Central memory CD8-positive, alpha-beta T cell (primary cell): ENCODE measurements around the gene CDH26.

Source experiments
- ATAC-seq: fragments of 150-1000 bp; cut with Tn5 transposase; replicated peaks from 2 replicates; pipeline ENCODE4 v1.10.0; 2022; ENCODE audit warnings: mild to moderate bottlenecking, moderate FRiP score, moderate number of reproducible peaks; ENCODE audit not compliant: poor library complexity, severe bottlenecking; ENCODE audit errors: extremely low read depth
- DNase-seq, 2 donors: peaks; one replicate each; pipeline ENCODE4 v3.0.0; 2021; ENCODE audit warnings: low spot score in 2 of 2
- H3K27ac Mint-ChIP-seq: one replicate; pipeline ENCODE4 v1.8.0; 2022; ENCODE audit warnings: low read depth, mild to moderate bottlenecking, moderate library complexity, mixed read lengths
- H3K27me3 Mint-ChIP-seq: one replicate; pipeline ENCODE4 v1.8.0; 2022; ENCODE audit warnings: mixed read lengths
- H3K36me3 Mint-ChIP-seq: one replicate; pipeline ENCODE4 v1.8.0; 2022; ENCODE audit warnings: mild to moderate bottlenecking, moderate library complexity, mixed read lengths; ENCODE audit not compliant: insufficient read depth
- H3K4me1 Mint-ChIP-seq: one replicate; pipeline ENCODE4 v1.8.0; 2022; ENCODE audit warnings: mixed read lengths
- H3K4me3 Mint-ChIP-seq: one replicate; pipeline ENCODE4 v1.8.0; 2022; ENCODE audit warnings: mild to moderate bottlenecking, moderate library complexity, mixed read lengths
- H3K9me3 Mint-ChIP-seq: one replicate; pipeline ENCODE4 v1.8.0; 2022; ENCODE audit warnings: mixed read lengths

Gene CDH26

DNA sequence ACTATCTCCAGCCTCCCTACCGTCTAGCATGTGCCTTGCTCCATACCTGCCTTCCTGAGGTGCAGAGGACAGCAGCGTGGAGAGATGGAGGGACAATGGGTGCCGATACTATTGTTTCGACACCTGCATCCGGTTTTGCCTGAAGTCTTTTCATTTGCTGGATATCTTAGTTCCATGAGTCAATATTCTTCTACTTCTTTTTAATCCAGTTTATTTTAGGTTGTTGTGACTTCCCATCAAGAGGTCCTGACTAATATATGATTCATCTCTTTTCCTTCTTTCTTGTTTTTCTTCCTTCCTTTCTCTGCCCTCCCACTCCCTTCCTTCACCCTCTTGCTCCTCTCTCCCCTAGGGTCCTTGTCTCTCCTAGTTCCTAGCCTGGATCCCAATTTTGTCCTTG, 91.4 kb downstream of the CDH26 start:
- H3K27ac Mint-ChIP-seq, result no peak overlapping the region
- DNase-seq (no peak), ATAC-seq (no peak)
- peaks cover 1% of the 10 kb centered on the region for H3K36me3 Mint-ChIP-seq
- no peaks in the 10 kb centered on the region for H3K9me3 Mint-ChIP-seq
- H3K4me3 Mint-ChIP-seq, result no peak overlapping the region
- no peaks in the 10 kb centered on the region for H3K27me3 Mint-ChIP-seq
- H3K4me1 Mint-ChIP-seq, result peaks cover 12% of the 10 kb centered on the region

DNA sequence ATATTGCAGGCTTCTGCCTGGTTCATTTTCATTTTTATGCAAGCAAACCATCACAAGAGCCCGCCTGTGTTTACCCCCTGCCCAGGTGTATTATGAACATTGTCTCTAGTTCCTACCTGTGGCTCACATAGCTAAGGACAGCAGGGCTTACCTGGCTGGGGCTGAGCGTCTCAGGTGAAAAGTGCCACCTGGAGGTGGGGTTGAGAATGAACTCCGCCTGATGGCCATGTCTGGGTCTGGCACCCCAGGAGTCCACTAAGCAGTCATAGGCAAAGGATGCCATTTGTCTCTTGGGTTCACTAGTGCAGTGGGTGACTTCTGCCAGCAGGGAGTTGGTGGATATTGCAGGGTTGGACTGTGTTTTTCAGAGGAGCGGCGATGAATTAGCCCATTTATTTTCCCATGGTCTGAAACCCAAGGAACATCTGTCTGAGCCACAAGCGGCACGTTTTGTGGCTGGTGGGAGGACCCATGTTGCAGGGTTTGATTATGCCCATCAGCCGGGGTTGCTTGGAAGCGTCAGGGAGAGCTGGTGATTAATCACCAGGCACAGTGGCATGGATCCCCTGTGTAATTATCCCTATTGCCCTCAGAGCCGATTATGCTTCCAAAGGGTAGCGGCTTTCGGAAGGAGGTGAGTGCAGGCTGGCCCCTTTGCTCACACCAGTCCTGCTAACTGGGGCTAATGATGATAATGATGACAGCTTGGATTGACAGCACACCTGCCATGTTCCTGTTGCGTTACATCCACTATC, 92.1 kb downstream of the CDH26 start:
- Mint-ChIP-seq H3K4me1 (peaks cover 20% of the 10 kb centered on the region), H3K36me3 (peaks cover 1% of the 10 kb centered on the region), H3K4me3 (no peak overlapping the region), H3K27me3 (no peaks in the 10 kb centered on the region), H3K9me3 (no peaks in the 10 kb centered on the region), H3K27ac (no peak overlapping the region)
- ATAC-seq, result no peak
- DNase-seq, result no peak

DNA sequence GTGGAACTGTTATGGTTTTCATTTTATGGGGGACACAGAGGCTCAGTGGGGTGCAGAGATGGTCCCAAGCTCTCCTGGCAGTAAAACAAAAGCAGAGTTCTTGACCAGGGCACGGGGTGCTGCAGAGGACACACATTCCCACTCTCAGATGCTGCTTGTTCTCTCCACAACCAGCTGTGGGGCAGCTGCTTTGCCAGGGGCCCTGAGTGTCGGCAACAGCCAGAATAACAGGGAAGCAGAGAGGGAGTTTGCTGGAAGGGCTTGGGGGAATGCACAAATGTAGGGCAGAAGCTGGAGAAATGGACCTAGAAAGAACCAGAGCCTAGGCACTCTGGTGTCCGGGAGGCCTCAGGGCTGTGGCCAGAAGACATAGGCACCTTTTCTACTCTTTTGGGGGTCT, 93.7 kb downstream of the CDH26 start:
- H3K4me3 Mint-ChIP-seq, result no peak overlapping the region
- DNase-seq (no peak), ATAC-seq (no peak)
- H3K4me1 Mint-ChIP-seq, result peaks cover 35% of the 10 kb centered on the region
- H3K9me3 Mint-ChIP-seq, result no peaks in the 10 kb centered on the region
- no peaks in the 10 kb centered on the region for H3K27me3 Mint-ChIP-seq
- peaks cover 1% of the 10 kb centered on the region for H3K36me3 Mint-ChIP-seq
- H3K27ac Mint-ChIP-seq, result no peak overlapping the region

DNA sequence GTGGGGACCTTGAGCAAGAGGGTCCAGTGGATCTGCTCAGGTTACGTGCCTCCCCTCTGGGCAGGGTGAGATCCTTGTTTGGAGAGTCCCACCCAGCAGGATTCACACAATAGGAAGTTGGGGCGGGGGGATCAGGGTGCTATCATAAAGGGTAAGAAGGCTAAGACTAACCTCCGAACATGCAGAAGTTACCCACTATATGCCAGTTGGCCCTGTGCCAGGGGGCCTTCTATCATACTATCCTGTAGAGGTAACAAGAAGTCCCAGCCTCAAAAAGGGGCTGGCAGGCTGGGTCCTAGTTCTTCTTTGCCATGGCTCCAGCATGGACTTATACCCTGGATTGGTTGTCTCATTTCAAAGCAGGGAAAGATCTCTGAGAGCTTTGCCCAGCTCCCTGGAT, 94.1 kb downstream of the CDH26 start:
- no peak overlapping the region for H3K27ac Mint-ChIP-seq
- H3K4me1 Mint-ChIP-seq, result peaks cover 40% of the 10 kb centered on the region
- DNase-seq (no peak), ATAC-seq (no peak)
- peaks cover 1% of the 10 kb centered on the region for H3K36me3 Mint-ChIP-seq
- no peak overlapping the region for H3K4me3 Mint-ChIP-seq
- no peaks in the 10 kb centered on the region for H3K9me3 Mint-ChIP-seq
- H3K27me3 Mint-ChIP-seq, result no peaks in the 10 kb centered on the region

GRCh38 chr20:60053125-60053817, 95.0 kb downstream of the CDH26 start:
- H3K27ac Mint-ChIP-seq, result no peak overlapping the region
- no peak for ATAC-seq
- H3K4me3 Mint-ChIP-seq, result no peak overlapping the region
- H3K9me3 Mint-ChIP-seq, result no peaks in the 10 kb centered on the region
- H3K27me3 Mint-ChIP-seq, result no peaks in the 10 kb centered on the region
- H3K36me3 Mint-ChIP-seq, result peaks cover 1% of the 10 kb centered on the region
- DNase-seq, result no peak
- H3K4me1 Mint-ChIP-seq, result peaks cover 49% of the 10 kb centered on the region

GRCh38 chr20:60053818-60054190, 95.6 kb downstream of the CDH26 start:
- DNase-seq (no peak), ATAC-seq (no peak)
- no peaks in the 10 kb centered on the region for H3K27me3 Mint-ChIP-seq
- H3K4me1 Mint-ChIP-seq, result peaks cover 54% of the 10 kb centered on the region
- no peak overlapping the region for H3K27ac Mint-ChIP-seq
- H3K4me3 Mint-ChIP-seq, result no peak overlapping the region
- peaks cover 1% of the 10 kb centered on the region for H3K36me3 Mint-ChIP-seq
- H3K9me3 Mint-ChIP-seq, result no peaks in the 10 kb centered on the region

GRCh38 chr20:60054716-60055634, 96.8 kb downstream of the CDH26 start:
- Mint-ChIP-seq H3K9me3 (no peaks in the 10 kb centered on the region), H3K27me3 (no peaks in the 10 kb centered on the region), H3K27ac (peak overlapping the region; percentile 89), H3K4me1 (peaks cover 57% of the 10 kb centered on the region), H3K36me3 (peaks cover 1% of the 10 kb centered on the region), H3K4me3 (peak overlapping the region; percentile 78)
- no peak for DNase-seq
- no peak for ATAC-seq

GRCh38 chr20:60055740-60056139, 97.5 kb downstream of the CDH26 start:
- peak overlapping the region; percentile 89 for H3K27ac Mint-ChIP-seq
- H3K9me3 Mint-ChIP-seq, result no peaks in the 10 kb centered on the region

GRCh38 chr20:60056407-60057122, 98.3 kb downstream of the CDH26 start:
- peaks cover 57% of the 10 kb centered on the region for H3K4me1 Mint-ChIP-seq
- H3K36me3 Mint-ChIP-seq, result peaks cover 3% of the 10 kb centered on the region
- peak overlapping the region; percentile 78 for H3K4me3 Mint-ChIP-seq
- peak overlapping the region; percentile 89 for H3K27ac Mint-ChIP-seq
- ATAC-seq, result peak; percentile 3
- H3K27me3 Mint-ChIP-seq, result no peaks in the 10 kb centered on the region
- no peaks in the 10 kb centered on the region for H3K9me3 Mint-ChIP-seq
- DNase-seq, result no peak

More at GRCh38 chr20:60055740-60056139, 97.5 kb downstream of the CDH26 start:
- Mint-ChIP-seq H3K4me1 (peaks cover 57% of the 10 kb centered on the region), H3K27me3 (no peaks in the 10 kb centered on the region), H3K4me3 (peak overlapping the region; percentile 78), H3K36me3 (peaks cover 3% of the 10 kb centered on the region)
- DNase-seq, result peak in 1 of 2 donors; percentile 34
- peak; percentile 73 for ATAC-seq

DNA sequence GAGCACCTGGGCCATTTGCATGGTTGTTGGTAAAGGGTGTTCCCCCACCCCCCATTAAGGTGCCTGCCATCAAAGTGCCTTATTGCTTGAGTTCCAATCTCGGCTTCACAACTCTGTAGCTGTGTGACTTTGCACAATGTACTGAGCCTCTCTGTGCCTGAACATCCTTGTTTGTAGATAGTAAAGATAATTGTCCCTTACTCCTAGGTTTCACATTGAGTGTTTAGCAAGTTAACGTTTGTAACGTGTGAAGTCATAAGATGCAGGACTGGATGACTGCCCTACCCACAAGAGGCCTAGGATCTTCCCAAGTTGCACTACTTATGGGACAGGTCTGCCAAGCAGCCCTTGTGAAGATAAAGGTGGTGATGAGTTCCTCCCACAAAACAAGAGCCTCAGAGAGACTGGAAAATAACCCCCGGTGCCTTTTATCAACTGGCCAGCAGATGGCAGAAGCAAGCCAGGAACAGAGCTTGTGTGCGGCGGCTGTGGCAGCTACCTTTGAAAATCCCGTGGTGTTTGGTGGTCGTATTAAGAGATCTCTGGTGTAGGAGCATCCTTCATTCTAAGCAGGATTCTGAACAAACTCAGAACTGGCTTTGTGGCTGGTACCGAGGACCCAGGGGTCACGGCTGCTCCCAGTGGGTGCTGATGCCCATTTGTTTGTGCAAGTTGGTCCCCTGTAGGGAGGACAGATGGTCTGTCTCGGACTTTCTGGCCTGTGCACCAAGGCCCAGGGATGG, 99.1 kb downstream of the CDH26 start:
- Mint-ChIP-seq H3K4me3 (peak overlapping the region; percentile 78), H3K36me3 (peaks cover 3% of the 10 kb centered on the region), H3K27me3 (no peaks in the 10 kb centered on the region), H3K4me1 (peaks cover 57% of the 10 kb centered on the region), H3K9me3 (no peaks in the 10 kb centered on the region), H3K27ac (peak overlapping the region; percentile 89)
- DNase-seq (peak; percentile 39 to 55), ATAC-seq (peak; percentile 22)

DNA sequence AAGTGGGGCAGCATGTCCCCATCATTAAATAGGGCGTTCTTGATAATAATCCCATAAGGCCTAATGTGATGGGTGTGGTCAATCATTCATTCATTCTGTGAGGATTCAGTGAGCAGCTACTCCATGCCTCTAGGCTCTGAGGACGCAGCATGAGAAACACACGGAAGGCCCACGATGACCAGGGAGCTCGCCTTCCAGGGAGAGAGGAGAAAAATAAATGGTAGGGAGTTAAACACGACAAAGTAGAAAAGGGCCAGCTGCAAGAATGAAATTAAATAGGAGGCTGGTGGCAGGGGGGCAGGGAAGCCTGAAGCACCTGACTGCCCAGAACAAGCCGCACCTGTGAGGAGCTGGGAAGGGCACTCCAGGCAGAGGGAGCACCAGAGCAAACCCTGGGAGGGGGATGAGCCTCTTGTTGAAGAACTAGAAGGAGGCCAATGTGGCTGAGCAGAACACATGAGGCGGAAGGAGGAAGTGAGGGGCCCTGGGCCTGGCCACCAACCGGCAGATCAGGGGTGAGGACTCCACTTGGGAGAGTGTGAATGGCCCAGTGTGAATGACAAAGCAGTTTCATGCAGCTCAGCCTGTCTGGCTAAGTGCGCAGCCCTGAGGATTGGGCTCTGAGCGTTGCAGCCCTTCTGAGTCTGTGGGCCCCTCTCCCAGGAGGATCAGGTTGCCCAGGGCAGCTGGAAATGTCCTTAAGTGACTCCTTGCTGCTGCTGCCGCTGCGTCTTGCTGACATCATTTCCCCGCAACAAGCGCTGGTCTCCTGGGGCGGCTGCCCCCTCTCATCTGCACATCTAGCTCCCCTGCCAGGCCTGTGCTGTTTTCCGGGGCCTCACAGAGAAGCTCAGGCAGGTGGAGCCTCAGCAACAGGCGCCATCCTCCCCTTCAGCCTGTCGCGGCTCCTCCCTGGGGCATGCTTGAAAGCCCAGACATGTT, 99.9 kb downstream of the CDH26 start:
- H3K27me3 Mint-ChIP-seq, result no peaks in the 10 kb centered on the region
- H3K9me3 Mint-ChIP-seq, result no peaks in the 10 kb centered on the region
- DNase-seq, result peak in 1 of 2 donors; percentile 21
- ATAC-seq, result peak; percentile 38
- peaks cover 59% of the 10 kb centered on the region for H3K4me1 Mint-ChIP-seq
- H3K36me3 Mint-ChIP-seq, result peaks cover 3% of the 10 kb centered on the region
- peak overlapping the region; percentile 89 for H3K27ac Mint-ChIP-seq
- peak overlapping the region; percentile 78 for H3K4me3 Mint-ChIP-seq
